Upper lobe of left lung (tissue), 4 donors: Measurements from ENCODE around the gene ASH1L.
"Not testable (repeated sequence)": the region's sequence is repeated elsewhere in the genome, so short reads cannot be mapped to it uniquely, and the experiment has no call there.

Source experiments
- POLR2A ChIP-seq, 4 donors: fragments of 450-650 bp; IDR thresholded peaks; one replicate each; pipeline ENCODE4 v1.5.1; 2016 to 2017; ENCODE audit warnings: antibody characterized with exemption in 4 of 4, mild to moderate bottlenecking in 2 of 4
- POLR2AphosphoS5 ChIP-seq, 2 donors: sonication (generic); formaldehyde crosslinking; IDR thresholded peaks; one replicate each; pipeline ENCODE4 v1.5.1; 2017; ENCODE audit warnings: antibody characterized with exemption in 2 of 2
- TF ChIP-seq, protein P1 (sequence below), 6 experiments: fragments of 450-650 bp in 4 of 6; fragments of 200-600 bp in 2 of 6; sonication (generic) in 2 of 6; IDR thresholded peaks; one replicate each; pipeline ENCODE4 v1.5.1; 2016 to 2019; ENCODE audit warnings: antibody characterized with exemption in 6 of 6

DNA sequence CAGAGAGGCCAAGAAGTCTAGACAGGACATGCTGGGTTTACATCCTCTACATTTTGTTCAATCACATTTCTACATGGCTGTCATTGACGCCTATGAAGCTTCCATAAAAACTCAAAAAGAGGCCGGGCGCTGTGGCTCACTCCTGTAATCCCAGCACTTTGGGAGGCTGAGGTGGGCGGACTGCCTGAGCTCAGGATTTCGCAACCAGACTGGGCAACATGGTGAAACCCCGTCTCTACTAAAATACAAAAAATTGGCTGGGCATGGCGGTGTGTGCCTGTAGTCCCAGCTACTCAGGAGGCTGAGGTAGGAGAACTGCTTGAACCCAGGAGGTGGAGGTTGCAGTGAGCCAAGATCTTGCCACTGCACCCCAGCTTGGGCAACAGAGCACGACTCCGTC is 150.8 kb downstream of the ASH1L start:
- TF ChIP-seq POLR2A, POLR2AphosphoS5 (IDR thresholded peaks at IDR 0.05): not testable (repeated sequence)
- TF ChIP-seq, protein P1, sequence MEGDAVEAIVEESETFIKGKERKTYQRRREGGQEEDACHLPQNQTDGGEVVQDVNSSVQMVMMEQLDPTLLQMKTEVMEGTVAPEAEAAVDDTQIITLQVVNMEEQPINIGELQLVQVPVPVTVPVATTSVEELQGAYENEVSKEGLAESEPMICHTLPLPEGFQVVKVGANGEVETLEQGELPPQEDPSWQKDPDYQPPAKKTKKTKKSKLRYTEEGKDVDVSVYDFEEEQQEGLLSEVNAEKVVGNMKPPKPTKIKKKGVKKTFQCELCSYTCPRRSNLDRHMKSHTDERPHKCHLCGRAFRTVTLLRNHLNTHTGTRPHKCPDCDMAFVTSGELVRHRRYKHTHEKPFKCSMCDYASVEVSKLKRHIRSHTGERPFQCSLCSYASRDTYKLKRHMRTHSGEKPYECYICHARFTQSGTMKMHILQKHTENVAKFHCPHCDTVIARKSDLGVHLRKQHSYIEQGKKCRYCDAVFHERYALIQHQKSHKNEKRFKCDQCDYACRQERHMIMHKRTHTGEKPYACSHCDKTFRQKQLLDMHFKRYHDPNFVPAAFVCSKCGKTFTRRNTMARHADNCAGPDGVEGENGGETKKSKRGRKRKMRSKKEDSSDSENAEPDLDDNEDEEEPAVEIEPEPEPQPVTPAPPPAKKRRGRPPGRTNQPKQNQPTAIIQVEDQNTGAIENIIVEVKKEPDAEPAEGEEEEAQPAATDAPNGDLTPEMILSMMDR (IDR thresholded peaks at IDR 0.05): not testable (repeated sequence)
